ENCODE results near the gene TIPRL. TPM values are rescaled to one million over a fixed set of nuclear protein-coding genes. Genes with fewer than 3 reads are reported as not detected.

TIPRL gene
- total and polyA plus RNA-seq, 2 donors (not counting 1 experiment from before 2014, with no cell fraction given) = 5.1 to 24.9 TPM

- peak within 1 kb of the TSS; percentile 89 for H3K4me3 Mint-ChIP-seq
- WGBS (ENCODE audit: insufficient coverage) = under 1% methylated on average over 56 of the region's 58 CpGs
- no peaks in the 10 kb centered on the region for H3K9me3 ChIP-seq (ENCODE audit: control extremely low read depth in 1 of 3, control insufficient read depth in 2 of 3, insufficient read depth in 1 of 3, low read length in 2 of 3)
- H3K36me3 ChIP-seq (replicated peaks in 1 of 2; ENCODE audit: control extremely low read depth in 1 of 2, control insufficient read depth in 1 of 2, extremely low read depth in 1 of 2, insufficient read depth in 2 of 2, low read length in 1 of 2) = peaks cover 0 to 11% of the 10 kb centered on the region in 2 experiments
- H3K9me3 Mint-ChIP-seq (ENCODE audit: insufficient read depth) = no peaks in the 10 kb centered on the region
- ChIA-PET CTCF (interaction anchor here (0.6 to 3.3 kb wide), 4 partner anchors 10 to 144 kb away, joined by 3 to 13 read pairs (median 3); no protein-coding TSS in a partner anchor), POLR2A (interaction anchor here (0.8 to 1.1 kb wide), 2 partner anchors 47 to 117 kb away, joined by 3 read pairs; partner anchors contain the start of gene TIPRL)
- peaks cover 2% of the 10 kb centered on the region for H3K27me3 Mint-ChIP-seq
- H2AFZ ChIP-seq (ENCODE audit: insufficient read depth, low read depth, low read length, poor library complexity, severe bottlenecking) = peak within 1 kb of the TSS; percentile 95
- H3K4me1 Mint-ChIP-seq = peaks cover 49% of the 10 kb centered on the region
- H3K4me2 ChIP-seq (replicated peaks; ENCODE audit: low read depth, low read length, poor library complexity, severe bottlenecking) = peak within 1 kb of the TSS; percentile 85
- TF ChIP-seq CTCF (IDR thresholded peaks at IDR 0.05) = no peak
- TF ChIP-seq EZH2 (IDR thresholded peaks at IDR 0.05; ENCODE audit: borderline replicate concordance, insufficient read depth, low read depth, low read length, poor library complexity, severe bottlenecking) = no peak
- peak within 1 kb of the TSS; percentile 73 to 91 for H3K27ac ChIP-seq (ENCODE audit: low read length in 2 of 2)
- ATAC-seq (ENCODE audit: low read depth) (peak; percentile 93), DNase-seq (peak; percentile 87)
- H3K4me3 ChIP-seq (ENCODE audit: control extremely low read depth in 1 of 5, extremely low read depth in 1 of 5, insufficient read depth in 1 of 5, low read depth in 2 of 5, low read length in 4 of 5) = peak within 1 kb of the TSS; percentile 71 to 89 (median 84)
- H3K4me1 ChIP-seq (ENCODE audit: control insufficient read depth in 2 of 2, insufficient read depth in 2 of 2, low read length in 2 of 2) = peaks cover 42 to 45% of the 10 kb centered on the region in 2 donors
- peaks cover 49% of the 10 kb centered on the region for H3K79me2 ChIP-seq (ENCODE audit: control insufficient read depth, insufficient read depth, low read length)
- H3K27ac Mint-ChIP-seq = peak within 1 kb of the TSS; percentile 98
- intact Hi-C loops (cut with micrococcal nuclease) = loop anchor here (1.0 to 5.0 kb wide), 4 partner anchors 46 to 1142 kb away; partner anchors contain the start of genes BLZF1, DCAF6, MPC2 and NME7
- H3K27me3 ChIP-seq (replicated peaks in 1 of 4; ENCODE audit: control extremely low read depth in 1 of 4, control insufficient read depth in 3 of 4, insufficient read depth in 4 of 4, low read length in 3 of 4) = no peaks in the 10 kb centered on the region
- peaks cover 39% of the 10 kb centered on the region for H4K20me1 ChIP-seq (ENCODE audit: control insufficient read depth, insufficient read depth, low read length, poor library complexity, severe bottlenecking)
- peak within 1 kb of the TSS; percentile 84 for H3K9ac ChIP-seq (ENCODE audit: low read length)
These were observed 46.9 kb downstream of the TIPRL start, which contains the start of gene SFT2D2 for GRCh38 chr1:168225476-168226190. SFT2D2 (plus strand) TSS chr1:168226004; CDS start chr1:168226080, 76 bp downstream.

Data from B cell (primary cell).